SK-N-SH (cell line): ENCODE measurements around the gene QRICH2.

ENCODE experiments used
- EZH2phosphoT487 ChIP-seq: fragments of 200-600 bp; sonication (generic); IDR thresholded peaks from 2 replicates; pipeline ENCODE4 v1.6.1; 2017; ENCODE audit warnings: low read depth, mixed run types, mild to moderate bottlenecking, antibody characterized with exemption, moderate library complexity, borderline replicate concordance
- JUND ChIP-seq: IDR thresholded peaks from 2 replicates; pipeline ENCODE4 v1.4.0; 2012
- MEF2A ChIP-seq: IDR thresholded peaks from 2 replicates; pipeline ENCODE4 v1.4.0; 2012; ENCODE audit warnings: low read depth, borderline replicate concordance
- NRF1 ChIP-seq: IDR thresholded peaks from 2 replicates; pipeline ENCODE4 v1.6.1; 2012; ENCODE audit warnings: low read depth, mild to moderate bottlenecking, low read length
- POLR2AphosphoS5 ChIP-seq: IDR thresholded peaks from 2 replicates; pipeline ENCODE4 v1.6.1; 2012; ENCODE audit warnings: low read depth, low read length
- RCOR1 ChIP-seq: fragments of 150-350 bp; IDR thresholded peaks from 2 replicates; pipeline ENCODE4 v1.6.1; 2017; ENCODE audit warnings: antibody characterized with exemption, low read length
- TF ChIP-seq, protein P1 (sequence below): fragments of 200-600 bp; sonication (generic); IDR thresholded peaks from 2 replicates; pipeline ENCODE4 v1.6.1; 2017; ENCODE audit warnings: antibody characterized with exemption, mild to moderate bottlenecking, moderate library complexity
- TF ChIP-seq, protein P2 (sequence below): fragments of 150-350 bp; IDR thresholded peaks from 2 replicates; pipeline ENCODE4 v1.6.1; 2017; ENCODE audit warnings: antibody characterized with exemption, low read length, low read depth, borderline replicate concordance

- TF ChIP-seq, protein P1, sequence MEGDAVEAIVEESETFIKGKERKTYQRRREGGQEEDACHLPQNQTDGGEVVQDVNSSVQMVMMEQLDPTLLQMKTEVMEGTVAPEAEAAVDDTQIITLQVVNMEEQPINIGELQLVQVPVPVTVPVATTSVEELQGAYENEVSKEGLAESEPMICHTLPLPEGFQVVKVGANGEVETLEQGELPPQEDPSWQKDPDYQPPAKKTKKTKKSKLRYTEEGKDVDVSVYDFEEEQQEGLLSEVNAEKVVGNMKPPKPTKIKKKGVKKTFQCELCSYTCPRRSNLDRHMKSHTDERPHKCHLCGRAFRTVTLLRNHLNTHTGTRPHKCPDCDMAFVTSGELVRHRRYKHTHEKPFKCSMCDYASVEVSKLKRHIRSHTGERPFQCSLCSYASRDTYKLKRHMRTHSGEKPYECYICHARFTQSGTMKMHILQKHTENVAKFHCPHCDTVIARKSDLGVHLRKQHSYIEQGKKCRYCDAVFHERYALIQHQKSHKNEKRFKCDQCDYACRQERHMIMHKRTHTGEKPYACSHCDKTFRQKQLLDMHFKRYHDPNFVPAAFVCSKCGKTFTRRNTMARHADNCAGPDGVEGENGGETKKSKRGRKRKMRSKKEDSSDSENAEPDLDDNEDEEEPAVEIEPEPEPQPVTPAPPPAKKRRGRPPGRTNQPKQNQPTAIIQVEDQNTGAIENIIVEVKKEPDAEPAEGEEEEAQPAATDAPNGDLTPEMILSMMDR: no peak
- TF ChIP-seq NRF1 (no peak), RCOR1 (no peak), JUND (no peak), EZH2phosphoT487 (no peak), MEF2A (no peak), POLR2AphosphoS5 (no peak)
- TF ChIP-seq, protein P2, sequence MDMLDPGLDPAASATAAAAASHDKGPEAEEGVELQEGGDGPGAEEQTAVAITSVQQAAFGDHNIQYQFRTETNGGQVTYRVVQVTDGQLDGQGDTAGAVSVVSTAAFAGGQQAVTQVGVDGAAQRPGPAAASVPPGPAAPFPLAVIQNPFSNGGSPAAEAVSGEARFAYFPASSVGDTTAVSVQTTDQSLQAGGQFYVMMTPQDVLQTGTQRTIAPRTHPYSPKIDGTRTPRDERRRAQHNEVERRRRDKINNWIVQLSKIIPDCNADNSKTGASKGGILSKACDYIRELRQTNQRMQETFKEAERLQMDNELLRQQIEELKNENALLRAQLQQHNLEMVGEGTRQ: no peak
These were observed 10.6 kb downstream of the QRICH2 start for GRCh38 chr17:76297436-76297835.
